ENCODE results near the gene EHD4.

The EHD4 gene

GRCh38 chr15:41852736-41853590, 119.4 kb downstream of the EHD4 start:
- no peak for DNase-seq

DNA sequence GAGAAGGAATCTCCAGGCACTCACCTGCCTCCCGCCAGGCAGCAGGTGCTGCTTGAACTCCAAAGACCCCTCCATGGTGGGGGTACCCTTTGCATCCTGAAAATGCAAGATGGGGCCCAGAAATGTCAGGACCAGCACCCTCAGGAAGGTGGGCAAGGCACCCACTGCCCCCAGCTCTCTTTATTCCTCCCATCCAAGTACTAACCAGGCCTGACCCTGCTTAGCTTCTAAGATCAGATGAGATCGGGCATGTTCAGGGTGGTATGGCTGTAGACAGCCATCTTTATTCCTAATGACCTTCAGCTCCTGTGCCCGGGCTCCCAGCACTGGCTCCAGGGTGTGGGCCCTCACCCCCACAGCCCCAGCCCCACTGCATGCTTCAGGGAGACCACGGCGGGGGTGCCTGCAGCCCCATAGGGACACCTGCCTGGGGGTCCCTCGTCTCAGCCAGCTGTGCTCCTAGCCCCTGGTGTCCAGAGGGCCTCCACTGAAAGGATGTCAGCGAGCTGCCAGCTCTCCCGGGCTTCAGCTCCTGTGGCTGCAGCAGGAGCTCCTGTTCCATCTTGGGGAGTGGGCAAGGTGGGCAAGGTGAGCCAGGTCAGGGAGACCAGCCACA, 120.5 kb downstream of the EHD4 start:
- DNase-seq, result no peak

GRCh38 chr15:41851167-41851523, 121.2 kb downstream of the EHD4 start:
- DNase-seq, result no peak

- DNase-seq, result no peak
Observed at GRCh38 chr15:41850482-41851166, 121.7 kb downstream of the EHD4 start.

- DNase-seq, result no peak
Observed at GRCh38 chr15:41849861-41850260, 122.5 kb downstream of the EHD4 start.

GRCh38 chr15:41849204-41849603, 123.2 kb downstream of the EHD4 start:
- no peak for DNase-seq

DNA sequence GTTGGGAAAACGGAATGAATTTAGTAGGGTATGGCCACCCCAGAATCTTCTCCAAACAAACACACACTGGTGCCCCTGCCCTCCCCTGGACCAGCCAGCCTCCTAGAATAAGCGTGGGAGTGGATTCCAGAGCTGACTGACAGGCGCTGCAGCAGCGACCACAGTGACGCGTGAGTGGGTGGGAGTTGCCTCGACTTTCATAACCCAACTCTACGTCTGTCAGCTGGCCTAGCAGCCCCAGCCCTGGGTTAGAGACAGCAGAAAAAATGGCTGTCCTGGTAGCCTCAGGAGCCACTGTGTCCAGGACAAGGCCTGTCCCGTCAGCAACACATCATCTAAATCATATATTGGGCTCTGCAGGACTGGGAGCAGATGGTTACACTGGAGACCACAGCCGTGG, 123.7 kb downstream of the EHD4 start:
- DNase-seq, result no peak

- DNase-seq, result no peak
Observed at GRCh38 chr15:41847981-41848380, 124.4 kb downstream of the EHD4 start.

DNA sequence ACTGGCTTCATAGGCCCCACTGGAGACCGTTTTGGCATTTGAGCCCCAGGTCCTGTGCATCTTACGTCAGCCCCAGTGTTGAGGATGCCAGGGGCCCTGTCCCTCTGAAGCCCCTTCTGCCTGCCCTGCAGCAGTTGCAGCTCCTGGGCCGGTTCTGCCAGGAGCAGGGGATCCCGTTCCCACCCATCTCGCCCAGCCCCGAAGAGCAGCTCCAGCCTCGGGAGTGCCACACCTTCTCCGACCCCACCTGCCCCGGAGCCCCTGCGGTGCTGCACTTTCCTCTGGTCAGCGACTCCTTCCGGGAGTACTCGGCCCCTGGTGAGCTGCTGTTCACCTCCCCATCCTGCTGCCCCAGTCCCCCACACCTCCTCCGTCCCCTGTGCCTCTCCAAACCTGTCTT, 125.2 kb downstream of the EHD4 start:
- no peak for DNase-seq
